Activated B cell treated with CpG ODN at 0.5 μM for 24 hours (primary cell): ENCODE measurements around the gene RTN4R. TPM values are rescaled to one million over a fixed set of nuclear protein-coding genes. Genes with fewer than 3 reads are reported as not detected.

Experiments used
- ATAC-seq: fragments of 200-7000 bp; cut with Tn5 transposase; one replicate; pipeline ENCODE4 v1.10.0; 2021; ENCODE audit warnings: low read depth, mild to moderate bottlenecking, moderate library complexity
- CTCF ChIA-PET: fragments of 350-600 bp; sonication (Branson Sonifier 250); formaldehyde crosslinking; loops from one replicate; lab custom pipeline; 2021; ENCODE audit warnings: antibody characterized with exemption; lab: Charles Lee
- POLR2A ChIA-PET: fragments of 350-600 bp; sonication (Branson Sonifier 250); formaldehyde crosslinking; loops from one replicate; lab custom pipeline; 2021; ENCODE audit warnings: antibody characterized with exemption; lab: Charles Lee
- DNase-seq: peaks from one replicate; pipeline ENCODE4 v3.0.0; 2022
- H3K27ac Mint-ChIP-seq: one replicate; pipeline ENCODE4 v1.8.0; 2020; ENCODE audit warnings: mixed read lengths
- H3K27me3 Mint-ChIP-seq: one replicate; pipeline ENCODE4 v1.8.0; 2021; ENCODE audit warnings: mixed read lengths
- H3K36me3 Mint-ChIP-seq: one replicate; pipeline ENCODE4 v1.8.0; 2021; ENCODE audit warnings: low read depth, mixed read lengths
- H3K4me1 Mint-ChIP-seq: one replicate; pipeline ENCODE4 v1.8.0; 2021; ENCODE audit warnings: mixed read lengths
- H3K4me3 Mint-ChIP-seq: one replicate; pipeline ENCODE4 v1.8.0; 2020; ENCODE audit warnings: mild to moderate bottlenecking, mixed read lengths
- H3K9me3 Mint-ChIP-seq: one replicate; pipeline ENCODE4 v1.8.0; 2020; ENCODE audit warnings: mixed read lengths
- intact Hi-C: fragments of 100-400 bp; cut with micrococcal nuclease; formaldehyde crosslinking; loops from one replicate; pipeline ENCODE4 v1.15.1; 2024
- total RNA-seq: library from RNA; stranded (reverse); gene quantifications from 2 replicates; pipeline ENCODE4 v1.2.3, GENCODE V29; 2022
- TF ChIP-seq, protein P1 (sequence below): fragments of 200-600 bp; IDR thresholded peaks from one replicate; pipeline ENCODE4 v1.8.0; 2022; ENCODE audit warnings: antibody characterized with exemption, mild to moderate bottlenecking

Gene RTN4R
- total RNA-seq, 1 donor from 2014 or later: not detected

DNA sequence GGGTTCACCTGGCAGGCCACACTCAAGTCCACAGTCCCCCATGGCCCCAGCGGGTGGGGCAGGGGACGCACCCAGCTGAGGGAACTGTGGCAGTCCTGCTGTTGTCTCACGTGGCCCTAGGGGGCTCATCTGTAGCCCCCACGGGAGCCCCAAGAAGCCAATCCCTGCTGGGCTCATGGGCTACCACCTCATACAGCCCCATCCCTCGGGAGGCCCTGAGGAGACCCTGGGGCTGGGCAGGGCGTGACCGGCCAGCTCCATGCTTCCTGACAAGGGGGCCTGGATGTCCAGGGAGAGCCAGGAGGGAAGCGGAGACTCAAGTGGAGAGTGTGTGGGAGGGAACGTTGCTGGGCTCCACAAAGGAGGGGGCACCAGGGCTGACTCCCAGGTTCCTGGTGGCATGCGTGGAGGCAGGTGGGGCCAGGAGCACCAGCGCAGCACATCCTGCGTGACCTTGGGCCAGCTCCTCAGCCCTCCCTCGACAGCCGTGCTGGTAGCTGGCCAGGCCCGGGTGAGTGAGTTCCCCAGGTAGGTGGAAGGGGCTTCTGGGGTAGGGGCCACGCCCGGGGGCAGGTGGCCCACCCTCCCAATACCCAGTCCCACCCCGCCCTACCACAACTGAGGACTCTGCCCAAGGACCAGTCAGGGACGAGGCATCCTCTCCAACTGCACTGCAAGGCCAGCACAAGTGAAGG is 7.9 kb downstream of the RTN4R start:
- H3K27me3 Mint-ChIP-seq: no peaks in the 10 kb centered on the region
- TF ChIP-seq, protein P1, sequence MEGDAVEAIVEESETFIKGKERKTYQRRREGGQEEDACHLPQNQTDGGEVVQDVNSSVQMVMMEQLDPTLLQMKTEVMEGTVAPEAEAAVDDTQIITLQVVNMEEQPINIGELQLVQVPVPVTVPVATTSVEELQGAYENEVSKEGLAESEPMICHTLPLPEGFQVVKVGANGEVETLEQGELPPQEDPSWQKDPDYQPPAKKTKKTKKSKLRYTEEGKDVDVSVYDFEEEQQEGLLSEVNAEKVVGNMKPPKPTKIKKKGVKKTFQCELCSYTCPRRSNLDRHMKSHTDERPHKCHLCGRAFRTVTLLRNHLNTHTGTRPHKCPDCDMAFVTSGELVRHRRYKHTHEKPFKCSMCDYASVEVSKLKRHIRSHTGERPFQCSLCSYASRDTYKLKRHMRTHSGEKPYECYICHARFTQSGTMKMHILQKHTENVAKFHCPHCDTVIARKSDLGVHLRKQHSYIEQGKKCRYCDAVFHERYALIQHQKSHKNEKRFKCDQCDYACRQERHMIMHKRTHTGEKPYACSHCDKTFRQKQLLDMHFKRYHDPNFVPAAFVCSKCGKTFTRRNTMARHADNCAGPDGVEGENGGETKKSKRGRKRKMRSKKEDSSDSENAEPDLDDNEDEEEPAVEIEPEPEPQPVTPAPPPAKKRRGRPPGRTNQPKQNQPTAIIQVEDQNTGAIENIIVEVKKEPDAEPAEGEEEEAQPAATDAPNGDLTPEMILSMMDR: no peak
- POLR2A ChIA-PET: no interaction called here
- no peaks in the 10 kb centered on the region for H3K4me1 Mint-ChIP-seq
- no peaks in the 10 kb centered on the region for H3K36me3 Mint-ChIP-seq
- ATAC-seq (no peak), DNase-seq (no peak)
- CTCF ChIA-PET: no interaction called here
- no peaks in the 10 kb centered on the region for H3K9me3 Mint-ChIP-seq
- H3K4me3 Mint-ChIP-seq: no peak overlapping the region
- intact Hi-C loops: no loop called here
- H3K27ac Mint-ChIP-seq: no peak overlapping the region

DNA sequence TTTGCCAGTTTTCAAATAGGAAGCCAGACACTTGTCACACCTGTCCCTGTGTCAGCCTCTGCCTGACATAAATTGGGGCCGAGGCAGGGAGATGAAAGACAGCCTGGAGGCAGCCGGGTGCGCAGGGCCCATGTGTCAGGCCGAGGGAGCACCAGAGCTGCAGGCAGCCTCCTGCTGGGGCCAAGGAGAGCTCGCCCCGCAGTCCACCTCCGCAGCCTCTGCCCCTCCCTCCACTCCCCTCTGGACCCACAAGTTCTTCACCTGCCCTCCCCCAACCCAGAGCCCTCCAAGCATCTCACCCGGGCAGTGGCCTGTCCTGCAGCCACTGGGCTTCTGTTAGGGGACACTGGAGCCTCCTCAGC is 8.8 kb downstream of the RTN4R start:
- H3K4me1 Mint-ChIP-seq: no peaks in the 10 kb centered on the region
- no peak overlapping the region for H3K27ac Mint-ChIP-seq
- no peaks in the 10 kb centered on the region for H3K27me3 Mint-ChIP-seq
- ChIA-PET CTCF (no interaction called here), POLR2A (no interaction called here)
- no peaks in the 10 kb centered on the region for H3K36me3 Mint-ChIP-seq
- no peak overlapping the region for H3K4me3 Mint-ChIP-seq
- no peaks in the 10 kb centered on the region for H3K9me3 Mint-ChIP-seq
- no peak for ATAC-seq
- intact Hi-C loops: no loop called here
- TF ChIP-seq, protein P1: no peak
- DNase-seq: no peak

DNA sequence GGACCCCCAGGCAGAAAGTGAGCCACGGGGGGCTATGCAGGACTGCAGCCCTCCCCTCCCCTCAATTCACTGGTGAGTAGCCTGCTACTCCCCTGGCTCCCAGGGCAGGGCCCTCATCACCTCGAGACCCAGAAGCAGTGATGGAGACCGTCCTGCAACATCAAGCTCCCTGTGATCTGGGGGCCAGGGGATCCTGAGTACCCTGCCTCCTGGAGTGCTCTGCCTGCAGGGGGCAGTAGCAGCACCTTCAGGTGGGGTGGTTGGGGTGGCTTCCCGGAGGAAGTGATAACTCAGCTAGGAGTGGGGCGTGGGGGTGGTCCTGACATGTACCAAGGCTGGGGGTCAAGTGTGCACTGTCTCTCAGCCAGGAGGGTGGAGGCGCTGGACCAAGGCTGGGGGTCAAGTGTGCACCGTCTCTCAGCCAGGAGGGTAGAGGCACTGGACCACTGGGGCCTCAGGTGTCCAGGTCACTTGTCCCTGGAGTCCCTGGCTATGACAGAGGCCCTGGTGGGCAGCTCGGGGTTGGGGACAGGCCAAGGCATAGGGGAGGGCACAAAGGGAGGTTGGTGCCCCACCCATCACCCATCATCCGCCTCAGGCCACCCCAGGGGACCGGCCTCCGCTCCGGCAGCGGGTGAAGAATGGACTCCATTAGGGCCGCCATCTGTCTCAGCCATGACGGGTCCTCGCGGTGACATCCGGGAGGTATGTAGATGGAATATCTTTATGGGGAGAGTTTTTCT is 9.4 kb downstream of the RTN4R start:
- Mint-ChIP-seq H3K4me1 (no peaks in the 10 kb centered on the region), H3K36me3 (no peaks in the 10 kb centered on the region), H3K4me3 (no peak overlapping the region), H3K27me3 (no peaks in the 10 kb centered on the region), H3K9me3 (no peaks in the 10 kb centered on the region), H3K27ac (no peak overlapping the region)
- ChIA-PET CTCF (no interaction called here), POLR2A (no interaction called here)
- ATAC-seq: no peak
- no peak for DNase-seq
- TF ChIP-seq, protein P1: no peak
- intact Hi-C loops: no loop called here

DNA sequence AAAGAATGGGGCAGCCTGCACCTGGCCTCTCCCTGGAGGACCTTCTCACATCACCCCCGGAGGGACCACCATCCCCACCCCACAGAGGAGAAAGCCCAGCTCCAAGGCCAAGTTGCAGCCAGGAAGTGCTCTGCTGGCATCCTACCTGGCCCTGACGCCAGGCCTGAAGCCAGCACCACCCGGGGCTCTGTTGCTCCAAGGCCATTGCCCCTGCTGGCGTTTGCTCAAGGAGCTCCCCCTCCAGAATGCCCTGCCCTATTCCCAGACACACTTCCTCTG is 10.2 kb downstream of the RTN4R start:
- DNase-seq: no peak
- ChIA-PET CTCF (no interaction called here), POLR2A (no interaction called here)
- Mint-ChIP-seq H3K4me3 (no peak overlapping the region), H3K27ac (no peak overlapping the region), H3K27me3 (no peaks in the 10 kb centered on the region), H3K36me3 (no peaks in the 10 kb centered on the region), H3K9me3 (no peaks in the 10 kb centered on the region), H3K4me1 (no peaks in the 10 kb centered on the region)
- TF ChIP-seq, protein P1: no peak
- no peak for ATAC-seq
- intact Hi-C loops: no loop called here

DNA sequence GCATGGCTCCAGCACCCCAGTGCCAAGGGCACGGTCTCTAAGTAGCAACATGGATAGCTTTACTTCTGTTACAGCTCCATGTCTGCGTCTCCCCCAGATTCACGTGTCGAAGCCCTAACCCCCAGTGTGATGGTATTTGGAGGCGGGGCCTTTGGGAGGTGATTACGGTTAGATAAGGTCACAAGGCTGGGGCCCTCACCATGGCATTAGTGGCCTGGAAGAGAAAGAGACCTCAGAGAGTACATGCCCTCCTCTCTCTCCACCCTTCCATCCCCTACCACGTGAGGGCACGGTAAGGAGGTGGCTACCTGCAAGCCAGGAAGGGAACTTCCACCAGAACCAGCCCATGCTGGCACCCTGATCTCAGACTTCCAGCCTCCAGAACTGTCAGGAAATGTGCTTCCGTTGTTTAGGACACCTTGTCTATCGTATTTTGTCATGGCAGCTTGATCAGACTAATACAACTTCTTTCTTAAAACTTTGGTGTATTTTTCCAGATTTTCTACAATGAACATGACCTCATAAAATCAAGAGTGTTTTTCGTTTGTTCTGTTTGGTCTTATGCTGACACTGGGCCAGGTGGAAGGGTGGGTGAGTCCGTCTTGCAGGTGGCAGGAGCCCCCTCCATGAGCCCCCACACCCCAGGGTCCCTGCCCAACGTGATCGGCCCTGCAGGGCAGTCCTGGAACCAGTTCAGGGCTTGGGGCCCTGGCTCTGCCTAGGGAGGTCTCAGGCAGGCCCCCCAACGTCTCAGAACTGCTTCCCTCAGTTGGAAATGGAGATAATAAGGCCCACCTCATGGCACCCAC is 10.7 kb downstream of the RTN4R start:
- TF ChIP-seq, protein P1: no peak
- no peak overlapping the region for H3K4me3 Mint-ChIP-seq
- no peaks in the 10 kb centered on the region for H3K27me3 Mint-ChIP-seq
- intact Hi-C loops: no loop called here
- H3K4me1 Mint-ChIP-seq: no peaks in the 10 kb centered on the region
- DNase-seq (no peak), ATAC-seq (no peak)
- ChIA-PET POLR2A (no interaction called here), CTCF (no interaction called here)
- no peaks in the 10 kb centered on the region for H3K9me3 Mint-ChIP-seq
- H3K27ac Mint-ChIP-seq: no peak overlapping the region
- H3K36me3 Mint-ChIP-seq: no peaks in the 10 kb centered on the region
